ENCODE measurements around the gene MAPK8IP2.
"Not testable (repeated sequence)": the region's sequence is repeated elsewhere in the genome, so short reads cannot be mapped to it uniquely, and the experiment has no call there.

The MAPK8IP2 gene

DNA sequence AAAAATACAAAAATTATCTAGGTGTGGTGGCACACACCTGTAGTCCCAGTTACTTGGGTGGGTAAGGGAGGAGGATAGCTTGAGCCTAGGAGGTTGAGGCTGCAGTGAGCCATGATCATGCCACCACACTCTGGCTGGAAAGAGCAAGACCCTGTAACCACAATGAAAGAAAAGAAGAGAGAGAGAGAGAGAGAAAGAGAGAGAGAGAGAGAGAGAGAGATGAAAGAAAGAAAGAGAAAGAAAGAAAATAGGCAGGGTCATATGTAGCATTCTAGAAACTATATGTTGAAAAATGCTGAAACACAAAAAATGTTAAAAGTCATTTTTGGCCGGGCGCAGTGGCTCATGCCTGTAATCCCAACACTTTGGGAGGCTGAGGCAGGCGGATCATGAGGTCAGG, 13.7 kb downstream of the MAPK8IP2 start:
- DNase-seq: not testable (repeated sequence)

GRCh38 chr22:50620593-50621355, 20.2 kb downstream of the MAPK8IP2 start:
- DNase-seq: peak; percentile 71

GRCh38 chr22:50621356-50621880, 20.8 kb downstream of the MAPK8IP2 start:
- DNase-seq: peak; percentile 57

- peak; percentile 41 for DNase-seq
Observed at GRCh38 chr22:50621948-50622722, 21.5 kb downstream of the MAPK8IP2 start.

DNA sequence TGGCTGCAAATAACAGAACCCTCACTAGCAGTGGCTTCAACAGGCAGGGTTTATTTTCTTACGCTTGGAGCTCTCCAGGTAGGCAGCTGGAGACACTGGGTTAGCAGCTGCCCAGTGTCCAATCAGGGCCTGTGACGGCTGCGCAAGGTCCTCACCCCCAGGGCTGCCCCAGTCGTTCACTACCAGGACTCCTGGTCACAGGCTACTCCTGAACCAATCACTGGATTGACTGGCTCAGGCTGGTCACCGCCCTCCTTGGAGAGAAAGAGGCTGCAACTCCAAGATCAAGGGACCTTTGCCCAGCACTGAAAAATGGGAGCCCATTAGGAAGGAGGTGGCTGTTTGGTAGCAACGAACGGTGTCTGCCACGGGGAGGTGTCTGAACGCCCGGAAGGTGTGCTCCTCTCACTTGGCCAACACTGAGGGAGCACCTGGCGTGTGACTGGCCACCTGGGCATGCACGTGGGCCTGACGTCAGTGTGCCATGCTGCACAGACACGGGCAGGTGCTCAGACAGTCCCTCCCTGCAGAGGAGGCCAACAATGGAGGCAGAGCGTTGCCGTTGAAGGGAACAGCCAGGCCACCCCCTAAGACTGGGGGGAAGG, 22.2 kb downstream of the MAPK8IP2 start:
- DNase-seq: no peak

GRCh38 chr22:50624347-50625130, 23.9 kb downstream of the MAPK8IP2 start:
- no peak for DNase-seq

GRCh38 chr22:50625131-50625567, 24.6 kb downstream of the MAPK8IP2 start:
- DNase-seq: no peak

DNA sequence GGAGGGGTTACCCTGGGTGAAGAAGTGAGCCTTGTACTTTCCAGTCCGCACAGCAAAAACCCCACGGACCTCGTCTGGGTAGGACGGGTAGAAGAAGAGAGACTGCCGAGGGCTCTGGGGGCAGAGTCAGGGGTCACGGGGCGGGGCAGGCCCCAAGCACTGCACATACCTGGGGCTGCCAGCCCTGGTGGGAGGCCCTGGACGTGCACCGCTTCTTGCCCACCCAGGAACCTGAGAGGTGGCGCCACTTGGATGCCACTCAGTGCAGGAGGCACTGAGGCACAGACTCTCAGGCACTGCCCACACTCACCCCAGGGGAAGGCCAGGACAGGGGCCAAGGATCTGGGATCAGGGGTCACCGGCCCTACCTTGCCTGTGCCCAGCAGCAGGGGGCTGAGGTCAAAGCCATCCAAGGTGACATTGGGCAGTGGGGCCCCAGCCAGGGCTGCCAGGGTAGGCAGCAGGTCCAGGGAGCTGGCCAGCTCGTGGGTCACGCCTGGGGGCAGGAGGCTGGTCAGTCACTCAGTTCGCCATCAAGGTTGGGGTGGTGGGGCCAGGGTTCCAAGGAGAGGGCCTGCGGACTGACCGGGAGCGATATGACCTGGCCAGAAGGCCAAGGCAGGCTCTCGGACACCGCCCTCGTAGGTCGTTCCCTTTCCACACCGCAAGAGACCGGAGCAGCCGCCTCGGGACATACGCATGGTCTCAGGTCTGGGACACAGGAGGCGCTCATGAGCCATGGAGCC, 25.1 kb downstream of the MAPK8IP2 start:
- DNase-seq: no peak

DNA sequence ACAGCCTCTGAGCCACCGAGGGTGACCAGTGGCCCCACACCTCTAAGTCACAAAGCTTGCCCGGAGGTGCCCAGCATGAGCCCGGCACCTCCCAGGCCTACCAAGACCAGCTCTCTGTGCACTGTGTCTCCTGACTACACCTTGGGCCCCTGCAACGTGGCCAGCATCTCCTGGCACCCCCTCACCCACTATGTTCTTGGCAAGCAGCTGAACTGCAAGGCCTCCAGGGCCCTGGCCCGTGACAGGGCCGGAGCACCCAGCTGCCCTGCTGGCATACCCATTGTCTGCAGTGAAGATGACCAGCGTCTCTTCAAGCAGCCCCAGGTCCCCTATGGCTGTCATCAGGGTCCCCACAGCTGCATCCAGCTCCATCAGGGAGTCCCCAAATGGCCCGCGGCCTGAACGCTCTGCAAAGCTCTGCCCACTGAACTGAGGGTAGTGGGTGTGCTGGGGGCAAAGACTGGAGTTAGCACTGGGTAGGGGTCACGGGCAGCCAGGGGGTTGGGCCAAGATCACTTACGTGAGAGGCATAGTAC, 25.8 kb downstream of the MAPK8IP2 start:
- no peak for DNase-seq

GRCh38 chr22:50626850-50627641, 26.5 kb downstream of the MAPK8IP2 start:
- DNase-seq: no peak

DNA sequence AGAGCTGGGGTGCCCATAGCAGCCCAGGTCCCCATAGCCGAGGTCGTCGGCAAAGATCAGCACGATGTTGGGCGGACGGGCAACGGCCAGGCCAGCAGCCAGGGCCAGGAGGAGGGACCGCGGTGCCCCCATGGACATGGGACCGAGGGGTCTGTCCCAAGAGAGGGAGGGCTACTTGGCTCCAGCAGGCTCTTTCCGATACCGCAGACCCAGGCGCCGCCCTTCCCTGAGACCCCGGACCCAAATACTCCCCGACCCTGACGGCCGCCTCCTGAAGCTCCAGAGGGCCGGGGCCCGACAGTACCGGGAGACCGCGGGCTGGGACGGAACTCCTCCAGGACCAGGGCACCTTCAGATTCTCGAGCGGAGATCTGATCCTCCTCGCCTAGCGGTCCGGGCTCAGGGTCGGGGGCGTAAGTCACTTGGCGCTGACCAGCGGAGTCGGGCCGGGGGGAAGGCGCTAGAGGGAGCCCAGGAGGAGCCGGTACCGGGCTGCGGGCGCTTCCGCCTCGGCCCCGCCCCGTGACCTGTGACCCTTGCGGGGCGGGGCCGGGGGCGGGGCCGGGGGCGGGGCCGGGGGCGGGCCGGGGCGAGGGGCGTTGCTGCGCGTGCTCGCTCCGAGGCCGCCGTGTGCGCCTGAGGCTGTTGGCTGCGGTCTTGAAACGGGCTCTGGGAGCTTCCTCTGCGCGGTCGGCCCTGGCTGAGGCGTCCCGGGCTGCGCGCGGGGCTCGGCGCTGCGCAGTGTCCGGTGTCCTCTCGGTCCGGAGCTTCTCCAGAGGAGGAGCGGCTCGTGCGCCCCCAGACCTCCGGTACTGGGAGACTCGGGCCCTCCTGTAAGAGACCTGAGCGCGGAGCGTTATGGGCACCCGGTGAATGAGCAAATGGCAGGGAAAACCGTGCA, 27.3 kb downstream of the MAPK8IP2 start, which contains the start of gene ARSA:
ARSA (minus strand) TSS at position 511 of the 901 bp plus-strand sequence; CDS start at position 138, 373 bp downstream.
- peak; percentile 84 for DNase-seq

DNA sequence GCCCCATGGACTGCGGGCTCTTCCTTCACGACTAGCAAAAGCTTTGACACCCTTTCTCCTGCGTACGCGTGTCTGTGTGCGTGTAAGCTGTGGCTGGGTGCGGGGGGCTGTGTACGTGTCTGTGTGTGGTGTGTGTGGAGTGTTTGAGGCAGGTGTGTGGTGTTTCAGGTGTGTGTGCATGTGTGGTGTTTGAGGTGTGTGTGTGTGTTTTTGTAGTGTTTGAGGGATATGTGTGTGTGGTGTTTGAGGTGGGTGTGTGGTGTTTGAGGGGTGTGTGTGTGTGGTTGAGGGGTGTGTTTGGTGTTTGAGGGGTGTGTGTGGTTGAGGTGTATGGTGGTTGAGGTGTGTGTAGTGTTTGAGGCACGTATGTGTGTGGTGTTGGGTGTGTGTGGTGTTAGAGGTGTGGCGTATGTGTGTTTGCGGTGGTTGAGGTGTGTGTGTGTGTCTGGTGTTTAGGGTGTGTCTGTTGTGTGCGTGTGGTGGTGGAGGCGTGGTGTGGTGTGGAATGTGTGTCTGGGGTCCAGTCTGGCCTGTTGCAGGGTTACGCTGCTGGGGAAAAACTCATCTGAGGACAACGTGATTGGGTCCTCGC, 28.0 kb downstream of the MAPK8IP2 start:
- DNase-seq: peak; percentile 69

DNA sequence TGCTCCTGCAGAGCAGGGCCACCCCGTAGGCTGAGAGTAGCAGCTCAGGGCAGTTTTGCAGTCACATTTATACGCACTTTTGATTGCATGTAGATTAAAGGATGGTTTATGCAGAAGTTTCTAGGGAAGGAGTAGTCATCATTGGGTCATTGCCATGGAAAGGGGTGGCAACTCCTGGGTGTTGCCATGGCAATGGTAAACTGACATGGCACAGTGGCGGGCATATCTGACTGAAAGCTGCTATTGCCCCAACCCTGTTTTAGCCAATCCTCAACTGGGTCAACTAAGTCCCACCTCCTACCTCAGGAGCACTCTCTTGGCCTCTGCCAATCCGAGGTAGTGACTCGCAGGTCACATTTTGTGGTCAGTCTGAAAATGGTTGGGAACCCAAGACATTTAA, 29.8 kb downstream of the MAPK8IP2 start:
- DNase-seq: no peak

GRCh38 chr22:50633086-50633485, 32.5 kb downstream of the MAPK8IP2 start:
- no peak for DNase-seq

DNA sequence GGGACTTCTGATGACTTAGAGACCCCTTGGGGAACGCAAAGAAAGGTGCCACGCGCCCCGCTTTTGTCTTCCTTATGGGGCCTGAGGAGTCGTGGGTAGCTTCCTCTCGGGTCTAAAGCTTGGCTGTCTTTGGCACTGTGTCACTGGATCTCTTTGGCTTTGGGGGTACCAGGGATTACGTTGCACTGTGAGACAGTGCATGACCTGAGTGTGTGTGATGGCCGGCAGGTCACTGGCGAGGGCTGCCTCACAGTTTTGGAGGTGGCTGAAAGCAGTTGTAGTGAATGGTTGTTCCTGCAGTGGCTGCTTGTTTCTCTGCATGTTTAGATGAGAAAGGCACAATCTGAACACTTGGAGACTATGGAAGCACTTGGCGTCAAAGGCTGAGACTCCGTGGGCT, 33.2 kb downstream of the MAPK8IP2 start:
- DNase-seq: no peak

GRCh38 chr22:50635591-50635990, 35.0 kb downstream of the MAPK8IP2 start:
- DNase-seq: no peak

DNA sequence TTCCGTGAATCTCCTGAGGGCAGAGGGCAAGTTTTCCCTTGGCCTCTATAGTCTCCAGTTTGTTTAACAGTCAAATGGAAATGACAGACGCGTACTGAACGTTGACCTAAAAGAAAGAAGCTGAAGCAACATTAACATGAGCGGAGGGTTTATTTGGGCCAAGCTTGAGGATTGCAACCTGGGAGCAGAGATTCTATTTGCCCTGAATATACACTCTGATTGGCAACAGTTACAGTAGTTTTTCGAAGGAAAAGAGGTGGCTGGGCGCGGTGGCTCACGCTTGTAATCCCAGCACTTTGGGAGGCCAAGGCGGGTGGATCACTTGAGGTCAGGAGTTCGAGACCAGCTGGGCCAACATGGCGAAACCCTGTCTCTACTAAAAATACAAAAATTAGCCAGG, 39.7 kb downstream of the MAPK8IP2 start:
- DNase-seq: not testable (repeated sequence)

- DNase-seq: no peak
Observed at GRCh38 chr22:50640857-50641647, 40.5 kb downstream of the MAPK8IP2 start.
